Endothelial cell of umbilical vein (primary cell): ENCODE measurements around the gene CPD. TPM values are rescaled to one million over a fixed set of nuclear protein-coding genes. Genes with fewer than 3 reads are reported as not detected.

Experiments used
- BruUV-seq: library from RNA; stranded (reverse); fragments of 400-500 nt; replicated peaks from 2 replicates; lab custom pipeline; 2021; lab: Mats Ljungman, UMichigan
- CTCF ChIA-PET: fragments of 300-600, 350-600 bp; sonication (Branson Sonifier 250); formaldehyde crosslinking; loops from one replicate; lab custom pipeline; 2021; ENCODE audit warnings: antibody characterized with exemption, inconsistent platforms; lab: Charles Lee
- POLR2A ChIA-PET: fragments of 300-600, 350-600 bp; sonication (Branson Sonifier 250); formaldehyde crosslinking; loops from one replicate; lab custom pipeline; 2021; ENCODE audit warnings: antibody characterized with exemption, inconsistent platforms; lab: Charles Lee
- DNase-seq: peaks from one replicate; pipeline ENCODE4 v3.0.0-alpha.2; 2011; ENCODE audit warnings: low read depth, low spot score
- FAIRE-seq: peaks from 2 replicates; lab custom pipeline; 2011; peaks lifted over from hg19 to GRCh38; lab: Jason Lieb, UNC
- H2AFZ ChIP-seq: 2 replicates; pipeline ENCODE4 v1.6.0; 2012; ENCODE audit warnings: low read depth, low read length, control low read depth, inconsistent platforms
- H3K27ac ChIP-seq: 2 replicates; pipeline ENCODE4 v1.5.1; 2011; ENCODE audit warnings: low read depth, mild to moderate bottlenecking, control low read depth, low read length, moderate library complexity; ENCODE audit not compliant: insufficient read depth
- H3K27me3 ChIP-seq, 2 experiments: 2 replicates each; pipeline versions ENCODE4 v1.6.0 to v1.6.1; 2011; ENCODE audit warnings: low read length in 2 of 2, mixed read lengths in 1 of 2; ENCODE audit not compliant: control insufficient read depth in 2 of 2, insufficient read depth in 2 of 2
- H3K36me3 ChIP-seq, 2 experiments: 2 replicates in 1 of 2; 3 replicates in 1 of 2; pipeline ENCODE4 v1.5.1; 2011; ENCODE audit warnings: low read length in 2 of 2, mild to moderate bottlenecking in 1 of 2, moderate library complexity in 1 of 2; ENCODE audit not compliant: control insufficient read depth in 2 of 2, insufficient read depth in 2 of 2; ENCODE audit errors: extremely low read depth in 1 of 2
- H3K4me1 ChIP-seq: 3 replicates; pipeline ENCODE4 v1.5.1; 2011; ENCODE audit warnings: mild to moderate bottlenecking, low read length; ENCODE audit not compliant: control insufficient read depth, insufficient read depth; ENCODE audit errors: extremely low read depth
- H3K4me2 ChIP-seq: 2 replicates; pipeline ENCODE4 v1.6.1; 2011; ENCODE audit warnings: low read length, control low read depth, mixed read lengths; ENCODE audit not compliant: insufficient read depth
- H3K4me3 ChIP-seq, 3 experiments: fragments of 200-600 bp in 1 of 3; sonication (generic), shearing (Covaris generic) in 1 of 3; replicated peaks in 1 of 3; 2 replicates each; pipeline ENCODE4 v1.5.1; 2011 to 2016; ENCODE audit warnings: control low read depth in 3 of 3, low read length in 3 of 3, mild to moderate bottlenecking in 2 of 3, inconsistent platforms in 1 of 3, low read depth in 1 of 3, moderate library complexity in 1 of 3; ENCODE audit not compliant: insufficient read depth in 1 of 3
- H3K79me2 ChIP-seq: 2 replicates; pipeline ENCODE4 v1.6.0; 2012; ENCODE audit warnings: low read length, inconsistent platforms; ENCODE audit not compliant: control insufficient read depth, insufficient read depth
- H3K9ac ChIP-seq: replicated peaks from 2 replicates; pipeline ENCODE3; 2011; ENCODE audit warnings: low read length, control low read depth; ENCODE audit not compliant: insufficient read depth; ENCODE audit errors: extremely low read depth
- H3K9me1 ChIP-seq: replicated peaks from 3 replicates; pipeline ENCODE4 v1.6.0; 2011; ENCODE audit warnings: mild to moderate bottlenecking, low read length; ENCODE audit not compliant: control insufficient read depth, insufficient read depth; ENCODE audit errors: extremely low read depth
- H3K9me3 ChIP-seq: replicated peaks from 2 replicates; pipeline ENCODE4 v1.5.1; 2012; ENCODE audit warnings: low read length, inconsistent platforms; ENCODE audit not compliant: control insufficient read depth, insufficient read depth
- H4K20me1 ChIP-seq: replicated peaks from 2 replicates; pipeline ENCODE3; 2011; ENCODE audit warnings: mild to moderate bottlenecking, low read length; ENCODE audit not compliant: control insufficient read depth, insufficient read depth; ENCODE audit errors: extremely low read depth
- EZH2 ChIP-seq: IDR thresholded peaks from 2 replicates; pipeline ENCODE4 v1.6.1; 2012; ENCODE audit warnings: borderline replicate concordance, low read depth, mild to moderate bottlenecking, moderate library complexity, low read length, inconsistent platforms; ENCODE audit not compliant: severe bottlenecking
- FOS ChIP-seq: IDR thresholded peaks from 2 replicates; pipeline ENCODE4 v1.6.1; 2011; ENCODE audit warnings: mild to moderate bottlenecking, low read length, moderate library complexity, borderline replicate concordance; ENCODE audit not compliant: insufficient read depth
- GATA2 ChIP-seq: IDR thresholded peaks from 2 replicates; pipeline ENCODE4 v1.7.0; 2011; ENCODE audit warnings: low read depth, mild to moderate bottlenecking, moderate library complexity, mixed read lengths, low read length; ENCODE audit not compliant: insufficient read length, insufficient read depth
- JUN ChIP-seq: IDR thresholded peaks from 2 replicates; pipeline ENCODE4 v1.6.1; 2011; ENCODE audit warnings: borderline replicate concordance, low read depth; ENCODE audit not compliant: insufficient read length, insufficient read depth
- MYC ChIP-seq: IDR thresholded peaks from one replicate; pipeline ENCODE4 v1.6.1; 2011; ENCODE audit warnings: mild to moderate bottlenecking, low read depth, low read length
- POLR2A ChIP-seq: IDR thresholded peaks from 2 replicates; pipeline ENCODE4 v1.6.1; 2012; ENCODE audit warnings: low read depth, mild to moderate bottlenecking, control low read depth, low read length
- POLR2AphosphoS5 ChIP-seq: IDR thresholded peaks from 2 replicates; pipeline ENCODE4 v1.6.1; 2012; ENCODE audit warnings: low read depth, mild to moderate bottlenecking, control low read depth, low read length, moderate library complexity; ENCODE audit not compliant: insufficient read depth
- dilution Hi-C: fragments of 300-500 bp; cut with MboI; formaldehyde crosslinking; loops from one replicate; pipeline ENCODE4 v1.15.0; 2019; ENCODE audit warnings: low sequenced_read_pairs; ENCODE audit not compliant: extremely low pct_ligation_motif_present
- intact Hi-C: fragments of 100-400 bp; cut with micrococcal nuclease; formaldehyde crosslinking; loops from one replicate; pipeline ENCODE4 v1.10.0; 2022
- polyA plus RNA-seq, 4 experiments: library from polyadenylated mRNA; depleted of rRNA in 3 of 4; stranded (reverse) in 3 of 4; unstranded in 1 of 4; fragments of >200 nt; gene quantifications; 2 replicates each; pipeline versions ENCODE4 v1.2.1 to v1.2.3, GENCODE V29; 2011 to 2012; ENCODE audit warnings: missing spikeins in 1 of 4
- total RNA-seq: library from RNA; stranded (reverse); gene quantifications from 2 replicates; pipeline ENCODE4 v1.2.3, GENCODE V29; 2021
- TF ChIP-seq, protein P1 (sequence below): IDR thresholded peaks from 2 replicates; pipeline ENCODE4 v1.6.1; 2011; ENCODE audit not compliant: insufficient read depth, insufficient read length
- TF ChIP-seq, protein P2 (sequence below), 2 donors: IDR thresholded peaks; 1 replicate in 1 of 2; 2 replicates in 1 of 2; pipeline ENCODE4 v1.5.1; 2011; ENCODE audit warnings: low read length in 2 of 2, mild to moderate bottlenecking in 2 of 2, moderate library complexity in 2 of 2, control low read depth in 1 of 2, inconsistent platforms in 1 of 2, low read depth in 1 of 2; ENCODE audit not compliant: insufficient read depth in 1 of 2; ENCODE audit errors: extremely low read depth in 1 of 2

Gene CPD
- total and polyA plus RNA-seq, 2 donors (not counting 3 experiments of a cell fraction or from before 2014, with no cell fraction given): 18.3 to 63.6 TPM

DNA sequence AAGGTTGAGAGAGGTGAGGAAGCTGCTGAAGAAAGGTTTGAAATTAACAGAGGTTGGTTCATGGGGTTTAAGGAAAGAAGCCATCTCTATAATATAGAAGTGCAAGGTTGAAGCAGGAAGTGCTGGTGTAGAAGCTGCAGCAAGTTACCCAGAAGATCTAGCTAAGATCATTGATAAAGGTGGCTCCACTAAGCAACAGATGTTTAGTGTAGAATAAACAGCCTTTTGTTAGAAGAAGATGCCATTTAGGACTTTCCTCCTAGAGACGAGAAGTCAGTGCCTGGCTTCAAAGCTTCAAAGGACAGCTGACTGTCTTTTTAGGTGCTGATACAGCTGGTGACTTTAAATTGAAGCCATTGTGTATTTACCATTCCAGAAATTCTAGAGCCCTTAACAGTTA lies 127.8 kb downstream of the CPD start:
- H3K4me1 ChIP-seq: no peaks in the 10 kb centered on the region
- no peaks in the 10 kb centered on the region for H3K9me3 ChIP-seq
- CTCF ChIA-PET: no interaction called here
- no peak for DNase-seq
- H3K4me2 ChIP-seq: no peak overlapping the region
- intact Hi-C loops (no loop called here), dilution Hi-C loops (no loop called here)
- H2AFZ ChIP-seq: no peak overlapping the region
- no peaks in the 10 kb centered on the region for H3K9me1 ChIP-seq
- POLR2A ChIA-PET: no interaction called here
- H3K27ac ChIP-seq: no peak overlapping the region
- H3K9ac ChIP-seq: no peak overlapping the region
- no peak for FAIRE-seq
- no peak overlapping the region for H3K4me3 ChIP-seq
- no peak for TF ChIP-seq POLR2A
- TF ChIP-seq GATA2: no peak
- no peak for TF ChIP-seq JUN
- no peak for TF ChIP-seq EZH2
- no peak for TF ChIP-seq FOS
- H4K20me1 ChIP-seq: no peaks in the 10 kb centered on the region
- peaks cover 3 to 13% of the 10 kb centered on the region in 2 experiments for H3K36me3 ChIP-seq
- H3K79me2 ChIP-seq: no peaks in the 10 kb centered on the region
- BruUV-seq: no TSS peak
- no peaks in the 10 kb centered on the region for H3K27me3 ChIP-seq

DNA sequence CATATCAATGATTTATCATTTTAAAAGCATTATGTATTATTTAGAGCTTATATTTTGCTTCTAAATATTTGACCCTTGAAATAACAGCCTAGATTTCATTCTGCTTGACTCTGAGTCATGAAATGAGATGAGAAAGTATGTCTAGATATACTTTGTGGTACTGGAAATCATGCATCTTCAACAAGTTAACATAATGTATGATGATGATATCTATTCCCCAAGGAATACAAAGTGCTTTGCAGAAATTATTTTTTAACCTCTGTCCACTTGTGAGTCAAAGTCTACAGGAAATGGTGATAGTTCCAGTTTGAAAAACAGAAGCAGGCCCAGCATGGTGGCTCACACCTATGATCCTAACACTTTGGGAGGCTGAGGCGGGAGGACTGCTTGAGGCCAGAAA lies 134.6 kb downstream of the CPD start:
- no peak for FAIRE-seq
- CTCF ChIA-PET: interaction anchor here (0.6 kb wide), 1 partner anchor 16 kb away, joined by 3 read pairs; no protein-coding TSS in a partner anchor
- no peaks in the 10 kb centered on the region for H3K9me1 ChIP-seq
- H3K4me3 ChIP-seq: no peak overlapping the region
- no peaks in the 10 kb centered on the region for H4K20me1 ChIP-seq
- H3K27ac ChIP-seq: no peak overlapping the region
- no peak for DNase-seq
- POLR2A ChIA-PET: no interaction called here
- dilution Hi-C loops: no loop called here
- BruUV-seq: no TSS peak
- intact Hi-C loops: loop anchor here (10.0 kb wide), 1 partner anchor 181 kb away; no protein-coding TSS in a partner anchor
- no peaks in the 10 kb centered on the region for H3K27me3 ChIP-seq
- no peak overlapping the region for H2AFZ ChIP-seq
- H3K4me1 ChIP-seq: peaks cover 3% of the 10 kb centered on the region
- no peak overlapping the region for H3K9ac ChIP-seq
- peaks cover 3 to 5% of the 10 kb centered on the region in 2 experiments for H3K36me3 ChIP-seq
- no peak for TF ChIP-seq POLR2A
- no peak for TF ChIP-seq EZH2
- no peak for TF ChIP-seq JUN
- TF ChIP-seq FOS: no peak
- no peak for TF ChIP-seq POLR2AphosphoS5
- TF ChIP-seq, protein P1, sequence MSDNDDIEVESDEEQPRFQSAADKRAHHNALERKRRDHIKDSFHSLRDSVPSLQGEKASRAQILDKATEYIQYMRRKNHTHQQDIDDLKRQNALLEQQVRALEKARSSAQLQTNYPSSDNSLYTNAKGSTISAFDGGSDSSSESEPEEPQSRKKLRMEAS: no peak
- TF ChIP-seq, protein P2, sequence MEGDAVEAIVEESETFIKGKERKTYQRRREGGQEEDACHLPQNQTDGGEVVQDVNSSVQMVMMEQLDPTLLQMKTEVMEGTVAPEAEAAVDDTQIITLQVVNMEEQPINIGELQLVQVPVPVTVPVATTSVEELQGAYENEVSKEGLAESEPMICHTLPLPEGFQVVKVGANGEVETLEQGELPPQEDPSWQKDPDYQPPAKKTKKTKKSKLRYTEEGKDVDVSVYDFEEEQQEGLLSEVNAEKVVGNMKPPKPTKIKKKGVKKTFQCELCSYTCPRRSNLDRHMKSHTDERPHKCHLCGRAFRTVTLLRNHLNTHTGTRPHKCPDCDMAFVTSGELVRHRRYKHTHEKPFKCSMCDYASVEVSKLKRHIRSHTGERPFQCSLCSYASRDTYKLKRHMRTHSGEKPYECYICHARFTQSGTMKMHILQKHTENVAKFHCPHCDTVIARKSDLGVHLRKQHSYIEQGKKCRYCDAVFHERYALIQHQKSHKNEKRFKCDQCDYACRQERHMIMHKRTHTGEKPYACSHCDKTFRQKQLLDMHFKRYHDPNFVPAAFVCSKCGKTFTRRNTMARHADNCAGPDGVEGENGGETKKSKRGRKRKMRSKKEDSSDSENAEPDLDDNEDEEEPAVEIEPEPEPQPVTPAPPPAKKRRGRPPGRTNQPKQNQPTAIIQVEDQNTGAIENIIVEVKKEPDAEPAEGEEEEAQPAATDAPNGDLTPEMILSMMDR (IDR thresholded peaks at IDR 0.05; ENCODE audit: extremely low read depth in 1 of 2, insufficient read depth in 1 of 2, low read depth in 1 of 2, low read length in 2 of 2): no peak
- TF ChIP-seq GATA2: no peak
- TF ChIP-seq MYC: no peak
- no peak overlapping the region for H3K4me2 ChIP-seq
- H3K9me3 ChIP-seq: no peaks in the 10 kb centered on the region
- no peaks in the 10 kb centered on the region for H3K79me2 ChIP-seq
